Prostate gland (tissue), 2 donors: ENCODE results near the gene SLCO3A1. TPM values are rescaled to one million over a fixed set of nuclear protein-coding genes. Genes with fewer than 3 reads are reported as not detected.

Experiments used
- DNase-seq: peaks from one replicate; pipeline ENCODE4 v3.0.0-alpha.2; 2019; ENCODE audit warnings: low spot score
- H3K27ac ChIP-seq, 2 donors: fragments of 200-600 bp; sonication (generic); 2 replicates each; pipeline ENCODE4 v1.5.1; 2017 to 2019
- H3K27me3 ChIP-seq: fragments of 200-600 bp; sonication (generic); replicated peaks from 2 replicates; pipeline ENCODE4 v1.5.1; 2019; ENCODE audit not compliant: insufficient read depth
- H3K36me3 ChIP-seq, 2 donors: fragments of 200-600 bp; sonication (generic); 1 replicate in 1 of 2; 2 replicates in 1 of 2; pipeline versions ENCODE4 v1.5.1 to v1.8.1; 2017 to 2019
- H3K4me1 ChIP-seq: fragments of 200-600 bp; sonication (generic); replicated peaks from 2 replicates; pipeline ENCODE4 v1.5.1; 2019
- H3K4me3 ChIP-seq, 2 donors: fragments of 200-600 bp; sonication (generic); 2 replicates each; pipeline ENCODE4 v1.5.1; 2017 to 2019
- H3K9me3 ChIP-seq: fragments of 200-600 bp; sonication (generic); 2 replicates; pipeline ENCODE4 v1.5.1; 2017
- CTCF ChIP-seq, 4 experiments: fragments of 200-600 bp in 2 of 4; fragments of 450-650 bp in 2 of 4; sonication (generic) in 2 of 4; IDR thresholded peaks; 1 replicate in 3 of 4; 2 replicates in 1 of 4; pipeline ENCODE4 v1.5.1; 2016 to 2019; ENCODE audit warnings: antibody characterized with exemption in 4 of 4, mild to moderate bottlenecking in 2 of 4, moderate library complexity in 2 of 4
- POLR2A ChIP-seq: fragments of 450-650 bp; IDR thresholded peaks from one replicate; pipeline ENCODE4 v1.6.1; 2016; ENCODE audit warnings: antibody characterized with exemption, mild to moderate bottlenecking
- POLR2AphosphoS5 ChIP-seq: sonication (generic); formaldehyde crosslinking; IDR thresholded peaks from one replicate; pipeline ENCODE4 v1.6.1; 2017; ENCODE audit warnings: antibody characterized with exemption
- WGBS: methylation state at CpG from one replicate; pipeline ENCODE4 v1.1.5; 2018; 5-methylcytosine and 5-hydroxymethylcytosine counted together
- intact Hi-C: fragments of 100-400 bp; cut with DNase I; formaldehyde crosslinking; loops from one replicate; pipeline ENCODE4 v1.14.2; 2022
- total RNA-seq, 2 donors: library from RNA; depleted of rRNA; stranded (reverse); fragments of >200 nt; gene quantifications; one replicate each; pipeline ENCODE4 v1.1.0, GENCODE V29; 2016

SLCO3A1 gene
- total RNA-seq = 10 to 100 TPM in 1 of 2 donors, 1 to 10 TPM in 1; 7.4 to 35.3 TPM

GRCh38 chr15:91853511-91853947 lies at the start of gene SLCO3A1:
Gene SLCO3A1 (plus strand): TSS chr15:91853708.
- 1% methylated on average over 67 of the region's 67 CpGs for WGBS
- DNase-seq = peak; percentile 64

GRCh38 chr15:91807122-91807521 lies 46.4 kb upstream of the SLCO3A1 start:
- H3K9me3 ChIP-seq = no peaks in the 10 kb centered on the region
- TF ChIP-seq CTCF (IDR thresholded peaks at IDR 0.05) (no peak), POLR2A (no peak), POLR2AphosphoS5 (no peak)
- H3K27ac ChIP-seq = no peak overlapping the region
- H3K27me3 ChIP-seq = no peaks in the 10 kb centered on the region
- DNase-seq = no peak
- H3K4me3 ChIP-seq = no peak overlapping the region
- H3K36me3 ChIP-seq = no peaks in the 10 kb centered on the region
- no peaks in the 10 kb centered on the region for H3K4me1 ChIP-seq
- 84% methylated on average over 6 of the region's 6 CpGs for WGBS
- intact Hi-C loops = no loop called here

More at GRCh38 chr15:91853511-91853947, at the start of gene SLCO3A1:
- Histone ChIP-seq H3K27ac (peak within 1 kb of the TSS; percentile 83), H3K4me3 (peak within 1 kb of the TSS; percentile 49 to 60), H3K36me3 (no peaks in the 10 kb centered on the region), H3K4me1 (no peaks in the 10 kb centered on the region), H3K9me3 (no peaks in the 10 kb centered on the region), H3K27me3 (no peaks in the 10 kb centered on the region)
- TF ChIP-seq POLR2A (no peak), CTCF (IDR thresholded peaks at IDR 0.05) (peak in 1 of 4 experiments; percentile 2)
- intact Hi-C loops = loop anchor here (2.0 to 5.0 kb wide), 3 partner anchors 89 to 551 kb away; no protein-coding TSS in a partner anchor

DNA sequence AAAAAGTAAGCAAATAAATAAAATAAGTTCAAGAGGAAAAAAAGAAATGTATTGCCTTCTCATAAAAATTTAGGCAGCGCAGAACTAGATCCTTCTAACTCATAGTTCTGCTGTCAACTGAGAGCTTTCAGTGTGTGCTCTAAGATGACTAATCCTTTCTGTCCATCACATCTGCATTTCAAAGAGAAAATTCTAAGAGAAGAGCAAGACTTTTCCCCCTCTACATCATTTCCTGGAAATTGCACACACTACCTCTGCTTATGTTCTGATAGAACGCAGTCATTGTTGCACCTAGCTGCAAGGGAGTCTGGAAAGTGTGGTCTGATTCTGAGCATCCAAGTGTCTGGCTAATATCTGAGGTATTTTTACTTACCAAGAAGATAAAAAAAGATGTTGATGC lies 39.6 kb upstream of the SLCO3A1 start:
- H3K27ac ChIP-seq = no peak overlapping the region
- TF ChIP-seq CTCF (IDR thresholded peaks at IDR 0.05) (no peak), POLR2AphosphoS5 (no peak), POLR2A (no peak)
- DNase-seq = no peak
- no peaks in the 10 kb centered on the region for H3K4me1 ChIP-seq
- H3K27me3 ChIP-seq = no peaks in the 10 kb centered on the region
- H3K4me3 ChIP-seq = no peak overlapping the region
- H3K9me3 ChIP-seq = no peaks in the 10 kb centered on the region
- H3K36me3 ChIP-seq = no peaks in the 10 kb centered on the region
- intact Hi-C loops = no loop called here
- WGBS = 90% methylated on average over 2 of the region's 2 CpGs

GRCh38 chr15:91816942-91817341 lies 36.6 kb upstream of the SLCO3A1 start:
- H3K36me3 ChIP-seq = no peaks in the 10 kb centered on the region
- intact Hi-C loops = no loop called here
- no peak overlapping the region for H3K4me3 ChIP-seq
- H3K27ac ChIP-seq = no peak overlapping the region
- H3K4me1 ChIP-seq = no peaks in the 10 kb centered on the region
- H3K27me3 ChIP-seq = no peaks in the 10 kb centered on the region
- no peak for DNase-seq
- 86% methylated on average over 3 of the region's 3 CpGs for WGBS
- no peak for TF ChIP-seq CTCF (IDR thresholded peaks at IDR 0.05)
- TF ChIP-seq POLR2AphosphoS5 = no peak
- no peak for TF ChIP-seq POLR2A
- no peaks in the 10 kb centered on the region for H3K9me3 ChIP-seq

- 69% methylated on average over 5 of the region's 5 CpGs for WGBS
- no peaks in the 10 kb centered on the region for H3K36me3 ChIP-seq
- no peaks in the 10 kb centered on the region for H3K27me3 ChIP-seq
- intact Hi-C loops = no loop called here
- no peaks in the 10 kb centered on the region for H3K4me1 ChIP-seq
- H3K9me3 ChIP-seq = no peaks in the 10 kb centered on the region
- DNase-seq = no peak
- H3K4me3 ChIP-seq = no peak overlapping the region
- no peak for TF ChIP-seq CTCF (IDR thresholded peaks at IDR 0.05)
- TF ChIP-seq POLR2A = no peak
- no peak for TF ChIP-seq POLR2AphosphoS5
- no peak overlapping the region for H3K27ac ChIP-seq
These were observed 32.0 kb upstream of the SLCO3A1 start for GRCh38 chr15:91821458-91821857.
